Stimulated activated naive B cell treated with anti-CD40 and anti-IgM and Interleukin-4, amounts not matched to agents 10 μg/mL and 1 μg/mL and 100 μg/mL, for 72 hours (primary cell): ENCODE measurements around the gene ADRA2B.
"Not testable (repeated sequence)": the region's sequence is repeated elsewhere in the genome, so short reads cannot be mapped to it uniquely, and the experiment has no call there.

Experiments
- ATAC-seq, 2 donors: fragments of 150-1000 bp; cut with Tn5 transposase; replicated peaks; 2 replicates each; pipeline ENCODE4 v1.10.0; 2021; ENCODE audit warnings: moderate library complexity in 1 of 2
- DNase-seq: peaks from one replicate; pipeline ENCODE4 v3.0.0; 2021
- H3K27ac Mint-ChIP-seq: one replicate; pipeline ENCODE4 v1.8.0; 2022; ENCODE audit warnings: mild to moderate bottlenecking, mixed read lengths
- H3K27me3 Mint-ChIP-seq, 2 donors: one replicate each; pipeline ENCODE4 v1.8.0; 2022; ENCODE audit warnings: mixed read lengths in 2 of 2
- H3K36me3 Mint-ChIP-seq, 2 donors: one replicate each; pipeline ENCODE4 v1.8.0; 2022; ENCODE audit warnings: mixed read lengths in 2 of 2, mild to moderate bottlenecking in 1 of 2
- H3K4me1 Mint-ChIP-seq, 2 donors: one replicate each; pipeline ENCODE4 v1.8.0; 2022; ENCODE audit warnings: mixed read lengths in 2 of 2, mild to moderate bottlenecking in 1 of 2
- H3K4me3 Mint-ChIP-seq, 2 donors: one replicate each; pipeline ENCODE4 v1.8.0; 2022; ENCODE audit warnings: mild to moderate bottlenecking in 2 of 2, mixed read lengths in 2 of 2, moderate library complexity in 1 of 2
- H3K9me3 Mint-ChIP-seq, 2 donors: one replicate each; pipeline ENCODE4 v1.8.0; 2022; ENCODE audit warnings: mixed read lengths in 2 of 2, mild to moderate bottlenecking in 1 of 2

The ADRA2B gene

GRCh38 chr2:96116424-96116878, at the start of gene ADRA2B:
Gene ADRA2B (minus strand): TSS chr2:96116571. CDS start chr2:96116149, 422 bp downstream.
- DNase-seq (no peak), ATAC-seq (peak; percentile 59 to 64)
- peaks cover 32 to 55% of the 10 kb centered on the region in 2 donors for H3K27me3 Mint-ChIP-seq
- H3K9me3 Mint-ChIP-seq: peaks cover 3% of the 10 kb centered on the region in 2 donors
- H3K4me3 Mint-ChIP-seq: peak within 1 kb of the TSS; percentile 85 to 89
- peak within 1 kb of the TSS; percentile 9 for H3K27ac Mint-ChIP-seq
- peaks cover 3 to 4% of the 10 kb centered on the region in 2 donors for H3K36me3 Mint-ChIP-seq
- H3K4me1 Mint-ChIP-seq: peaks cover 26 to 43% of the 10 kb centered on the region in 2 donors

- H3K4me3 Mint-ChIP-seq: peak overlapping the region; percentile 77 to 83
- H3K27me3 Mint-ChIP-seq: no peaks in the 10 kb centered on the region
- H3K9me3 Mint-ChIP-seq: peaks cover 7% of the 10 kb centered on the region in 2 donors
- DNase-seq (no peak), ATAC-seq (peak; percentile 57 to 65)
- peaks cover 3 to 8% of the 10 kb centered on the region in 2 donors for H3K36me3 Mint-ChIP-seq
- peaks cover 51 to 69% of the 10 kb centered on the region in 2 donors for H3K4me1 Mint-ChIP-seq
- H3K27ac Mint-ChIP-seq: peak overlapping the region; percentile 99
Measured at GRCh38 chr2:96164459-96165184, 48.3 kb upstream of the ADRA2B start.

- H3K9me3 Mint-ChIP-seq: peaks cover 7% of the 10 kb centered on the region in 2 donors
- no peaks in the 10 kb centered on the region for H3K27me3 Mint-ChIP-seq
- peaks cover 54 to 71% of the 10 kb centered on the region in 2 donors for H3K4me1 Mint-ChIP-seq
- peak; percentile 89 for DNase-seq
- H3K36me3 Mint-ChIP-seq: peaks cover 3 to 8% of the 10 kb centered on the region in 2 donors
- peak overlapping the region; percentile 99 for H3K27ac Mint-ChIP-seq
- peak overlapping the region; percentile 77 to 83 for H3K4me3 Mint-ChIP-seq
- ATAC-seq: peak; percentile 81 to 89
Measured at GRCh38 chr2:96163768-96164429, 47.5 kb upstream of the ADRA2B start.

- Mint-ChIP-seq H3K9me3 (peaks cover 7% of the 10 kb centered on the region in 2 donors), H3K36me3 (peaks cover 3 to 8% of the 10 kb centered on the region in 2 donors), H3K4me1 (peaks cover 57 to 71% of the 10 kb centered on the region in 2 donors), H3K4me3 (peak overlapping the region; percentile 77 to 83), H3K27me3 (no peaks in the 10 kb centered on the region), H3K27ac (peak overlapping the region; percentile 99)
- ATAC-seq (peak; percentile 17 to 21), DNase-seq (no peak)
Measured at GRCh38 chr2:96163415-96163767, 47.0 kb upstream of the ADRA2B start.

- Mint-ChIP-seq H3K27me3 (no peaks in the 10 kb centered on the region), H3K27ac (peak overlapping the region; percentile 99), H3K4me1 (peaks cover 64 to 71% of the 10 kb centered on the region in 2 donors), H3K36me3 (peaks cover 3 to 10% of the 10 kb centered on the region in 2 donors), H3K9me3 (peaks cover 7% of the 10 kb centered on the region in 2 donors), H3K4me3 (no peak overlapping the region)
- ATAC-seq (no peak), DNase-seq (no peak)
Measured at GRCh38 chr2:96161898-96162297, 45.5 kb upstream of the ADRA2B start.

GRCh38 chr2:96160366-96160765, 44.0 kb upstream of the ADRA2B start:
- Mint-ChIP-seq H3K4me1 (peaks cover 77 to 86% of the 10 kb centered on the region in 2 donors), H3K36me3 (peaks cover 3 to 15% of the 10 kb centered on the region in 2 donors)
- ATAC-seq, H3K27me3 Mint-ChIP-seq, H3K4me3 Mint-ChIP-seq, H3K27ac Mint-ChIP-seq, H3K9me3 Mint-ChIP-seq, DNase-seq: not testable (repeated sequence)

GRCh38 chr2:96159084-96159830, 42.9 kb upstream of the ADRA2B start:
- no peak for DNase-seq
- Mint-ChIP-seq H3K9me3 (peaks cover 7% of the 10 kb centered on the region in 2 donors), H3K4me1 (peaks cover 75 to 86% of the 10 kb centered on the region in 2 donors), H3K27me3 (no peaks in the 10 kb centered on the region), H3K36me3 (peaks cover 3 to 15% of the 10 kb centered on the region in 2 donors), H3K4me3 (peak overlapping the region; percentile 25 to 42), H3K27ac (peak overlapping the region; percentile 98)
- no peak for ATAC-seq

- no peak for DNase-seq
- Mint-ChIP-seq H3K4me1 (peaks cover 71 to 86% of the 10 kb centered on the region in 2 donors), H3K4me3 (peak overlapping the region; percentile 19 to 87), H3K27me3 (no peaks in the 10 kb centered on the region), H3K9me3 (peaks cover 7% of the 10 kb centered on the region in 2 donors), H3K27ac (peak overlapping the region; percentile 98), H3K36me3 (peaks cover 2 to 15% of the 10 kb centered on the region in 2 donors)
- ATAC-seq: no peak
Measured at GRCh38 chr2:96158554-96158940, 42.2 kb upstream of the ADRA2B start.

- peaks cover 7% of the 10 kb centered on the region in 2 donors for H3K9me3 Mint-ChIP-seq
- peak overlapping the region; percentile 98 for H3K27ac Mint-ChIP-seq
- DNase-seq (peak; percentile 90), ATAC-seq (peak; percentile 82 to 83)
- H3K36me3 Mint-ChIP-seq: peaks cover 2 to 15% of the 10 kb centered on the region in 2 donors
- H3K4me1 Mint-ChIP-seq: peaks cover 72 to 86% of the 10 kb centered on the region in 2 donors
- H3K4me3 Mint-ChIP-seq: peak overlapping the region; percentile 87 to 93
- H3K27me3 Mint-ChIP-seq: no peaks in the 10 kb centered on the region
Measured at GRCh38 chr2:96157649-96158553, 41.5 kb upstream of the ADRA2B start.

GRCh38 chr2:96156926-96157648, 40.7 kb upstream of the ADRA2B start:
- Mint-ChIP-seq H3K36me3 (peaks cover 2 to 15% of the 10 kb centered on the region in 2 donors), H3K27me3 (no peaks in the 10 kb centered on the region), H3K9me3 (peaks cover 7% of the 10 kb centered on the region in 2 donors), H3K4me1 (peaks cover 73 to 86% of the 10 kb centered on the region in 2 donors), H3K27ac (peak overlapping the region; percentile 98), H3K4me3 (peak overlapping the region; percentile 87 to 93)
- DNase-seq (peak; percentile 86), ATAC-seq (peak; percentile 75 to 76)

- Mint-ChIP-seq H3K27ac (peak overlapping the region; percentile 98), H3K36me3 (peaks cover 2 to 15% of the 10 kb centered on the region in 2 donors), H3K9me3 (peaks cover 7% of the 10 kb centered on the region in 2 donors), H3K4me3 (peak overlapping the region; percentile 87 to 93), H3K27me3 (no peaks in the 10 kb centered on the region), H3K4me1 (peaks cover 73 to 89% of the 10 kb centered on the region in 2 donors)
- DNase-seq (no peak), ATAC-seq (peak; percentile 14 to 19)
Measured at GRCh38 chr2:96156011-96156820, 39.8 kb upstream of the ADRA2B start.
